Measurements from ENCODE around the gene PRDM16. TPM values are rescaled to one million over a fixed set of nuclear protein-coding genes. Genes with fewer than 3 reads are reported as not detected.

The PRDM16 gene
- total RNA-seq, 1 experiment from 2014 or later, result 0.17 TPM

- no peak for DNase-seq
- no peak overlapping the region for H3T11ph ChIP-seq (ENCODE audit: low read length)
- H3K4me1 ChIP-seq (ENCODE audit: insufficient read depth, low read length), result peaks cover 2% of the 10 kb centered on the region; the same call in 1 of the 2 replicates
- H3K23ac ChIP-seq (ENCODE audit: insufficient read length, low read depth, low read length), result no peak overlapping the region
- no peak overlapping the region for H3K56ac ChIP-seq (ENCODE audit: insufficient read length, low read depth, low read length)
- H3K79me1 ChIP-seq (ENCODE audit: insufficient read depth, low read depth, low read length, poor library complexity, severe bottlenecking), result no peaks in the 10 kb centered on the region
- no peak overlapping the region for H2BK15ac ChIP-seq (ENCODE audit: low read depth, low read length)
- H3K4me2 ChIP-seq (ENCODE audit: insufficient read depth, insufficient read length, low read length), result no peak overlapping the region
- H3K9ac ChIP-seq (ENCODE audit: extremely low read depth, insufficient read length, low read length), result no peak overlapping the region
- Mint-ChIP-seq H3K9me3 (no peaks in the 10 kb centered on the region; a peak in 1 of 5 replicates), H3K4me3 (no peak overlapping the region), H3K27ac (no peak overlapping the region), H3K4me1 (peaks cover 35 to 36% of the 10 kb centered on the region in 2 experiments), H3K36me3 (ENCODE audit: insufficient read depth in 1 of 3, low read depth in 3 of 3) (no peaks in the 10 kb centered on the region), H3K27me3 (ENCODE audit: low read depth) (peaks cover 33% of the 10 kb centered on the region)
- no peak overlapping the region for H2AK5ac ChIP-seq (ENCODE audit: insufficient read length, low read length)
- H2BK120ac ChIP-seq (ENCODE audit: low read depth, low read length, poor library complexity, severe bottlenecking), result no peak overlapping the region
- H4K8ac ChIP-seq (replicated peaks; ENCODE audit: insufficient read length, low read depth, low read length), result no peak overlapping the region
- H3K9me3 ChIP-seq (ENCODE audit: control insufficient read depth, low read depth, low read length), result no peaks in the 10 kb centered on the region
- no peak overlapping the region for H3K18ac ChIP-seq (ENCODE audit: insufficient read length, low read depth, low read length)
- H3K79me2 ChIP-seq (ENCODE audit: insufficient read depth, low read length), result no peaks in the 10 kb centered on the region
- no peak overlapping the region for H2BK12ac ChIP-seq (ENCODE audit: insufficient read length, low read depth, low read length)
- no peaks in the 10 kb centered on the region for H4K20me1 ChIP-seq (ENCODE audit: control insufficient read depth, insufficient read depth, insufficient read length)
- H3K4ac ChIP-seq (ENCODE audit: low read depth, low read length), result no peak overlapping the region
- no peaks in the 10 kb centered on the region for H3K23me2 ChIP-seq (ENCODE audit: insufficient read length, low read depth, low read length, poor library complexity, severe bottlenecking)
- no peak overlapping the region for H2BK20ac ChIP-seq (ENCODE audit: low read depth, low read length, poor library complexity, severe bottlenecking)
- H3K27me3 ChIP-seq (ENCODE audit: insufficient read depth, low read length), result peaks cover 3% of the 10 kb centered on the region; the same call in 1 of the 2 replicates
- no peak overlapping the region for H3K14ac ChIP-seq (ENCODE audit: insufficient read depth, low read length)
- H2BK5ac ChIP-seq (ENCODE audit: insufficient read length, low read length), result no peak overlapping the region
- no peak overlapping the region for H2AFZ ChIP-seq (ENCODE audit: low read length)
- no peak overlapping the region for H4K5ac ChIP-seq (ENCODE audit: insufficient read length, low read depth, low read length)
- H4K91ac ChIP-seq (ENCODE audit: insufficient read length, low read depth, low read length), result no peak overlapping the region
- no peak overlapping the region for H3K27ac ChIP-seq (ENCODE audit: insufficient read length, low read depth, low read length)
- no peak for TF ChIP-seq CTCF (conservative IDR thresholded peaks at IDR 0.05)
- WGBS (ENCODE audit: extremely low coverage, insufficient read length, low lambda C conversion rate), result no CpG with 5 or more reads among the region's 8 CpGs
Observed at GRCh38 chr1:3316340-3316943, 247.4 kb downstream of the PRDM16 start.

Measured in H9 (cell line).